ENCODE measurements around the gene OTOF.

- TF ChIP-seq POLR2A (IDR thresholded peaks at IDR 0.05; ENCODE audit: low read length), result no peak
- no peak for TF ChIP-seq GATA1 (IDR thresholded peaks at IDR 0.05; ENCODE audit: low read depth, low read length)
Observed at GRCh38 chr2:26482211-26483026, 4.5 kb upstream of the OTOF start.
